Endodermal cell (in vitro differentiated cells): Measurements from ENCODE around the gene AMY1B. TPM values are rescaled to one million over a fixed set of nuclear protein-coding genes. Genes with fewer than 3 reads are reported as not detected.
"Not testable (repeated sequence)": the region's sequence is repeated elsewhere in the genome, so short reads cannot be mapped to it uniquely, and the experiment has no call there.

ENCODE experiments used
- DNase-seq: peaks from one replicate; pipeline ENCODE4 v3.0.0-alpha.2; 2017
- H3K27ac ChIP-seq: 2 replicates; pipeline ENCODE4 v1.5.1; 2013; ENCODE audit warnings: mild to moderate bottlenecking, low read depth, low read length, moderate library complexity
- H3K27me3 ChIP-seq: 2 replicates; pipeline ENCODE4 v1.6.1; 2013; ENCODE audit warnings: mild to moderate bottlenecking, low read length, moderate library complexity; ENCODE audit not compliant: insufficient read depth, control insufficient read depth, poor library complexity, severe bottlenecking
- H3K36me3 ChIP-seq: 2 replicates; pipeline ENCODE4 v1.7.0; 2013; ENCODE audit warnings: mild to moderate bottlenecking, low read length, moderate library complexity; ENCODE audit not compliant: control insufficient read depth, insufficient read depth
- H3K4me1 ChIP-seq: one replicate; pipeline ENCODE4 v1.7.0; 2013; ENCODE audit warnings: low read length; ENCODE audit not compliant: control insufficient read depth, insufficient read depth
- H3K4me3 ChIP-seq: 2 replicates; pipeline ENCODE4 v1.5.1; 2013; ENCODE audit warnings: mild to moderate bottlenecking, low read length, moderate library complexity
- H3K9ac ChIP-seq: 2 replicates; pipeline ENCODE4 v1.6.1; 2013; ENCODE audit warnings: mild to moderate bottlenecking, low read length, moderate library complexity; ENCODE audit not compliant: poor library complexity, severe bottlenecking; ENCODE audit errors: extremely low read depth
- H3K9me3 ChIP-seq: 2 replicates; pipeline ENCODE4 v1.6.1; 2013; ENCODE audit warnings: mild to moderate bottlenecking, low read length, moderate library complexity; ENCODE audit not compliant: control insufficient read depth
- H3K27ac Mint-ChIP-seq: 2 replicates; pipeline ENCODE4 v1.8.0; 2020; ENCODE audit warnings: mixed read lengths
- H3K27me3 Mint-ChIP-seq: 2 replicates; pipeline ENCODE4 v1.8.0; 2021; ENCODE audit warnings: mild to moderate bottlenecking, mixed read lengths; ENCODE audit not compliant: insufficient read depth
- H3K36me3 Mint-ChIP-seq: 2 replicates; pipeline ENCODE4 v1.8.0; 2020; ENCODE audit warnings: low read depth, mixed read lengths
- H3K4me1 Mint-ChIP-seq: 2 replicates; pipeline ENCODE4 v1.8.0; 2020; ENCODE audit warnings: mixed read lengths
- H3K4me3 Mint-ChIP-seq: 2 replicates; pipeline ENCODE4 v1.8.0; 2020; ENCODE audit warnings: mild to moderate bottlenecking, moderate library complexity, mixed read lengths
- H3K9me3 Mint-ChIP-seq: 2 replicates; pipeline ENCODE4 v1.8.0; 2020; ENCODE audit warnings: mild to moderate bottlenecking, mixed read lengths
- WGBS, 2 experiments: methylation state at CpG; one replicate each; pipeline versions ENCODE4 v1.1.5 to v1.1.7; 2013; ENCODE audit warnings: missing lambda C conversion rate in 2 of 2, mixed read lengths in 1 of 2; ENCODE audit not compliant: insufficient coverage in 1 of 2, insufficient read length in 1 of 2; 5-methylcytosine and 5-hydroxymethylcytosine counted together
- total RNA-seq, 2 donors: library from RNA; stranded (reverse); fragmentation: NEBNext Ultra II Directional in 1 of 2; extraction: Animal tissue kit (Norgen Biotek cat#: 25700) in 1 of 2; gene quantifications; 2 replicates in 1 of 2; 3 replicates in 1 of 2; pipeline ENCODE4 v1.2.1, GENCODE V29; 2021

The AMY1B gene
- total RNA-seq, 2 donors from 2014 or later, result not detected

DNA sequence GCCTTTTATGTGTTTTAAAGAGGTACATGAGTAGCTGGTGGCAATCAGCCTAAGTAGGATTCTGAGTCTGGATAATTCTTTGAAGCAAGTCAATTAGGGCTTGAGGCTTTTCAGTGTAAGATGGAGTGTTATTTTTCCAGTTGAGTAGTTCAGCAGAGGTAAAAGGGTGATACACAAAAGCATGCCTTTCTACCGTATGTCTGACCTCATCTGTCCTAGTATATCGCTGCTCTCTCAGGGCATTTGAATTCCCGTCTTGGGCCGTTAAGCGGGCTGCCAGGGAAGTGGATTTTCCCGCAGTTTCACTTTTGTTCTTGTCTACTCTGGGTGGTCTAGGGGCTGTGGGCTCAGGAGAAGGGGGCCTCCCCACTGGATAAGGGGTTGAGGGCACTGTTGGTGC is 41.9 kb downstream of the AMY1B start:
- not testable (repeated sequence) for H3K27ac ChIP-seq, H3K4me1 Mint-ChIP-seq, H3K4me3 Mint-ChIP-seq, H3K36me3 ChIP-seq, H3K27ac Mint-ChIP-seq, H3K4me3 ChIP-seq, H3K27me3 ChIP-seq, H3K36me3 Mint-ChIP-seq, H3K27me3 Mint-ChIP-seq, H3K9me3 Mint-ChIP-seq, H3K9ac ChIP-seq, DNase-seq, H3K9me3 ChIP-seq, H3K4me1 ChIP-seq
- WGBS, 2 experiments, result no CpG with 5 or more reads among the region's 6 CpGs

DNA sequence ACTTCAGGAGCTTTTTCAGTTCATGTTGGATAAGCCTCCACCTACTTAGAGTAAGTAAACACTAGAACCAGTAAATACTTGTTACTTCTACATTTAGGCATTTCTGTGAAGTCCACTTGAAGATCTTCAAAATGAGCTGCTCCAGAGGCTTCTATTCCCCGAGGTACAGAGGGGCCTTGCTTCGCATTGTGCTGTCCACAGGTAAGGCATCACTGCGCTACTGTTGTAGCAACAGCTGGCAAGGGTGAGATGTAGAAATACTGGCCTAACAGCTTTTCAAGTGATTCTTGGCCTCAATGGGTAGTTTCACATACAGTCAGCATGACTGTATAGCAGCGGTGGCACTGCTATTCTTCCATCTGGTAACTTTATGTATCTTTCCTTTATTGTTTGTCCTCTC is 45.1 kb downstream of the AMY1B start:
- not testable (repeated sequence) for H3K4me1 ChIP-seq, H3K4me3 ChIP-seq, H3K36me3 ChIP-seq, H3K9ac ChIP-seq, H3K27me3 ChIP-seq, H3K4me3 Mint-ChIP-seq, H3K4me1 Mint-ChIP-seq, H3K36me3 Mint-ChIP-seq, DNase-seq, H3K9me3 Mint-ChIP-seq, H3K27ac ChIP-seq, H3K27ac Mint-ChIP-seq, H3K27me3 Mint-ChIP-seq, H3K9me3 ChIP-seq
- WGBS, 2 experiments, result no CpG with 5 or more reads among the region's 4 CpGs

DNA sequence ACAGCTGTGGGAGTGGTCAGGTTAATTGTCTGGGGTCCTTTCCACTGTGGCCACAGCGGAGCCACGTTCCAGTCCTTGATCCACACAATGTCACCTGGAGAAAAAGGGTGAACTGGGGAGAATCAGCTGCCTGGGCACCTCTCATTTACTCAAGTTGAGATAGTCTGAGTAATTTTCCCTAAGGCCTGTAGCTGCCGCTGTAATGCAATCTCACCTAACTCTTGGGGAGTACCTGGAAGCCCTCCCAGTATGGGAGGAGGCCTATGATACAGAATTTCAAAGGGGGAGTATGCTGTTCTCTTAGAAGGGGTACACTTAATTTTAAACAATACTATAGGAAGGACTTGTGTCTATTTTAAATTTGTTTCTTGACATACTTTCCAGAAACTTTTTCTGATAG is 45.7 kb downstream of the AMY1B start:
- not testable (repeated sequence) for H3K27me3 Mint-ChIP-seq, H3K36me3 Mint-ChIP-seq, DNase-seq, H3K36me3 ChIP-seq, H3K9me3 Mint-ChIP-seq, H3K4me1 ChIP-seq, H3K4me1 Mint-ChIP-seq, H3K9ac ChIP-seq, H3K4me3 ChIP-seq, H3K27ac Mint-ChIP-seq, H3K4me3 Mint-ChIP-seq, H3K27ac ChIP-seq, H3K27me3 ChIP-seq, H3K9me3 ChIP-seq
- WGBS, 2 experiments, result no CpG with 5 or more reads among the region's 3 CpGs

DNA sequence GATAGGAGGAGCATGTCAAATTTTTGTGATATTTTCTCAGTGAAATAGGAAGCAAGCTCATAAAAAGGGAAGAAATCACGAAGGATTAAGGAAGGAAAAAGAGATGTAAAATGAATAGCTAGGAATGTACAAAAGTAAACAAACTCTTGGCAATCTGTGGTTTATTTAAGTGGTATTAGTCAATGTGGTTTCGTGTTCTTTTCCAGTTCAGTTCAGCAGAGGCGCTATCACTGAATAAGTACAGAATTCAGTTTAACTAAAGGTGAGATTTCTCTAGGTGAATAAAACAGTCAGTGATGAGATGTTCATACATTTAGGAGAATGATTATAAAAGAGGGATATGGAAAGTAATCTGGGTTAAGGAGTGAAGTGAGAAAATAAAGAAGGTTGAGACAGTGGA is 52.1 kb downstream of the AMY1B start:
- H3K27ac Mint-ChIP-seq, H3K4me1 Mint-ChIP-seq, H3K27ac ChIP-seq, H3K4me3 Mint-ChIP-seq, H3K36me3 Mint-ChIP-seq, H3K4me3 ChIP-seq, H3K36me3 ChIP-seq, H3K9ac ChIP-seq, H3K9me3 Mint-ChIP-seq, H3K4me1 ChIP-seq, H3K9me3 ChIP-seq, H3K27me3 ChIP-seq, H3K27me3 Mint-ChIP-seq, DNase-seq: not testable (repeated sequence)
- no CpG with 5 or more reads among the region's 3 CpGs for WGBS, 2 experiments

DNA sequence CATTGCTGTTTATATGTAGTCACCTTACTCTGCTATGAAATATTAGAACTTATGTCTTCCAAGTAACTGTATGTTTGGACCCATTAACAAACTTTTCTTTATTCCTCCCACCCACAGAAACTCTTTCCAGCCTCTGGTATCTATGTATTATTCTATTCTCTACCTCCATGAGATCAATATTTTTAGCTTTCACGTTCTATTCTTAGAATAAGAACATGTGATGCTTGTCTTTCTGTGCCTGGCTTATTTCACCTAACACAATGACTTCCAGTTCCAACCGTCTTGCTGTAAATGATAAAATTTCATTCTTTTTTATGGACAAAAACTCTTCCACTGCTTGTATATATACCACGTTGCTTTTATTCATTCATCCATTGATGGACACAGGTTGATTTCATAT is 54.8 kb downstream of the AMY1B start:
- not testable (repeated sequence) for DNase-seq, H3K9me3 ChIP-seq, H3K4me3 Mint-ChIP-seq, H3K27me3 ChIP-seq, H3K4me1 ChIP-seq, H3K27ac ChIP-seq, H3K36me3 Mint-ChIP-seq, H3K27ac Mint-ChIP-seq, H3K4me3 ChIP-seq, H3K4me1 Mint-ChIP-seq, H3K9me3 Mint-ChIP-seq, H3K36me3 ChIP-seq, H3K9ac ChIP-seq, H3K27me3 Mint-ChIP-seq
- no CpG with 5 or more reads among the region's 3 CpGs for WGBS, 2 experiments

Other genes with a start within 250 kb of the AMY1B start
- 10 to 100 TPM; 16.9 to 19.4 TPM for gene RNPC3, start 170.5 kb downstream of the AMY1B start, total RNA-seq
- gene AMY2B, start 124.6 kb downstream of the AMY1B start, total RNA-seq, result 1 to 10 TPM; 1.6 to 3.1 TPM
- not detected for gene AMY2A, start 78.8 kb downstream of the AMY1B start, total RNA-seq
- not detected for gene AMY1A, start 40.5 kb downstream of the AMY1B start, total RNA-seq
- not detected for gene AMY1C, start 53.7 kb upstream of the AMY1B start, total RNA-seq